GM12891 (cell line): ENCODE data around the gene IFRD2.

Source experiments
- DNase-seq: peaks from one replicate; pipeline ENCODE4 v3.0.0; 2011; ENCODE audit warnings: low spot score; ENCODE audit not compliant: insufficient read length
- FAIRE-seq: peaks from 2 replicates; lab custom pipeline; 2011; peaks lifted over from hg19 to GRCh38; lab: Jason Lieb, UNC
- PAX5 ChIP-seq: IDR thresholded peaks from 2 replicates; pipeline ENCODE4 v1.6.1; 2011; ENCODE audit warnings: low read length, moderate library complexity, mild to moderate bottlenecking; ENCODE audit not compliant: insufficient read depth, severe bottlenecking
- POLR2A ChIP-seq: IDR thresholded peaks from 2 replicates; pipeline ENCODE4 v1.6.1; 2011; ENCODE audit warnings: low read depth, low read length, control low read depth
- POLR2AphosphoS5 ChIP-seq: IDR thresholded peaks from 2 replicates; pipeline ENCODE4 v1.6.1; 2011; ENCODE audit warnings: low read depth, low read length, control low read depth
- POU2F2 ChIP-seq: IDR thresholded peaks from 2 replicates; pipeline ENCODE4 v1.6.1; 2011; ENCODE audit warnings: low read depth, mild to moderate bottlenecking, control low read depth, low read length, moderate library complexity
- SPI1 ChIP-seq: IDR thresholded peaks from 2 replicates; pipeline ENCODE4 v1.6.1; 2011; ENCODE audit warnings: low read depth, low read length, control low read depth
- TAF1 ChIP-seq: IDR thresholded peaks from 2 replicates; pipeline ENCODE4 v1.6.1; 2011; ENCODE audit warnings: low read depth, low read length, control low read depth

Gene IFRD2

GRCh38 chr3:50241713-50242380, 50.4 kb downstream of the IFRD2 start:
- FAIRE-seq, result peak; percentile 5
- TF ChIP-seq POU2F2, result 0 out of 2 replicates have a peak, but pooled peaks have one; percentile 5
- TF ChIP-seq SPI1, result no peak
- DNase-seq, result no peak

- TF ChIP-seq SPI1 (no peak), POLR2AphosphoS5 (no peak), POU2F2 (no peak), PAX5 (no peak), POLR2A (no peak), TAF1 (no peak)
- DNase-seq (no peak), FAIRE-seq (no peak)
Measured at GRCh38 chr3:50241163-50241562, 51.1 kb downstream of the IFRD2 start.

DNA sequence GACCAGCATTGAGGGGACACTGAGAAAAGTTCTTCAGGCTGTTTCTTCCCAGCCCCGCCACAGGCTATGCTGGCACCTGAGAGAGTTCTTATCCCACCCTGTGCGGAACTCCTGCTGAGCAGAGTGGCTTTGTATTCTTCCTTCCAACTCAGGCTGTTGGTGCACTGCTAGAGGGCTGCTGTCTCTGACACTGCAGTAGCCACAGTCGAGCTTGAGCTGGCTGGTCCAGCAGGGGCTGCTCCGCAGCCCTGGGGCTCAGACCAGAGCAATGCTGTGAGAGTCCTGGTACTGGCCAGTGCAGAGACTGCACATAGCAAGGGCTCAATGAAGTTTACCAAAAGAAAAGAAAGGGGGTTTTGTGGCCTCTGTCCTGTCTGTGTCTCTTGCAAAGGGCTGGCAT, 52.6 kb downstream of the IFRD2 start:
- TF ChIP-seq POU2F2 (no peak), POLR2AphosphoS5 (no peak), SPI1 (no peak), POLR2A (no peak), TAF1 (no peak), PAX5 (no peak)
- no peak for FAIRE-seq
- DNase-seq, result no peak

DNA sequence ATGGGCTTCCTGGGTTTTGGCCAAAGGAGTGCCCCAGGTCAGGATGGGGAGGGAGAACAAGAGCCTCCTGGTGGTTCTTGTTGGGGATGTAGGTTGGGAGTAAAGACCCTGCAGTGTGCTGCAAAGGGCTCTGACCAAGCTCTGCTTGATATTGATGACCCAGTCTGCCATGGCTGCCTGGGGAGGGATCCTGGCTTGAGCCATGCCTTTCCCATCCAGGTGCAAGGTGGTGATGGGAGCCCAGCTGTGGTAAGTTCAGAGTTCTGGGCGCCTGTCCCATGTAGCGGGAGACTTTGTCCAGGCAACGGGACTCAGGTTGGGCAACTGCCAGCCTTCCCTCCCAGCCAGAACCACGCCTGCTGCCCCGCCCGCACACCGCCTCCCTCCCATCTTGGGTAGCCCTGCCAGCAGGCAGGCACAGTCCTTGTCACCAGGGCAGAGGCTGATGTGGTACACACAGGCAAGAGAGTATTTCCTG, 53.6 kb downstream of the IFRD2 start:
- no peak for DNase-seq
- no peak for FAIRE-seq
- no peak for TF ChIP-seq POLR2AphosphoS5
- no peak for TF ChIP-seq PAX5

DNA sequence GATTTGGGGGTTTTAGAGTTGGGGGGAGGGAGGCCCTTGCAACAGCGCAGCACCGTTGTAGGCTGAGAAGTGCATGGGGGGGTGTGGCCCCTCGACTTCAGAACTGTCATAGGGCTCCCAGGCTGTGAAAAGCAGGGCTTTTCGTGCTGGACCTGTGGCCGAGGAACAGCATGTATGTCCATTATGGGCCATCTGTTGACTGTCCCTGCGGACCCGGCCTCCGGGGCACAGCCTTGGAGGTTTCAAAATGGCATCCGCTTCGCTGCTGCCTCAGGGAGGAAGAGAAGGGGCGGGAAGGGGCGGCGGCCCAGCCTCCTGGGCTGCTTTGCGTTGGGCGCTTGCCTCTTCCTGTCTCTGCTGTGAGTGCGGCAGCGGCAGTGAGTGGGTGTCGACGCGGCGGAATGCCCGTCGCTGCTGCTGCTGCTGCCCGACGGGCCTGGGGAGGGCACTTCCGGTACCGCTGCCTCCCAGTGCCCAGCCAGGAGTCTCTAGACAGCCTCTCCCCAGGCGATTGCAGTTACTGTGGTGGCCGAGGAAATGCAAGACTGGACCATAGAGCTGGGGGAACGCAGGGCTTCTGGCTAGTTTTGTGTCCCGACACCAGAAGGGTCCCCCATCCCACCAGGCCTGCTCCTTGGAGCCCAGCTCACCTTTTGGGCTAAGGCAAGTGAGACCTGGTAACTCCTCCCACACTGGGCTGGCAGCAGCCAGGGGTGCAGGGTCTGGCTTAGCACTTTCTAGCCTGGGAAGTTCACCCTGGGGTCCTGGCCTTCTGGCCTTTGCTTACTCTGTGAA, 54.3 kb downstream of the IFRD2 start:
- TF ChIP-seq PAX5 (no peak), POLR2AphosphoS5 (peak; percentile 69), POU2F2 (no peak; the same call in 1 of the 2 replicates), TAF1 (peak; percentile 75), SPI1 (peak; percentile 66), POLR2A (peak; percentile 69)
- FAIRE-seq, result peak; percentile 99
- peak; percentile 85 for DNase-seq
